SK-N-MC (cell line): ENCODE data around the gene NES.

Source experiments
- EZH2 ChIP-seq: fragments of 200-600 bp; sonication (generic); IDR thresholded peaks from one replicate; pipeline ENCODE4 v1.6.1; 2017; ENCODE audit warnings: antibody characterized with exemption
- POLR2AphosphoS5 ChIP-seq: IDR thresholded peaks from 2 replicates; pipeline ENCODE4 v1.6.1; 2012; ENCODE audit warnings: mild to moderate bottlenecking, low read depth, low read length, borderline replicate concordance

DNA sequence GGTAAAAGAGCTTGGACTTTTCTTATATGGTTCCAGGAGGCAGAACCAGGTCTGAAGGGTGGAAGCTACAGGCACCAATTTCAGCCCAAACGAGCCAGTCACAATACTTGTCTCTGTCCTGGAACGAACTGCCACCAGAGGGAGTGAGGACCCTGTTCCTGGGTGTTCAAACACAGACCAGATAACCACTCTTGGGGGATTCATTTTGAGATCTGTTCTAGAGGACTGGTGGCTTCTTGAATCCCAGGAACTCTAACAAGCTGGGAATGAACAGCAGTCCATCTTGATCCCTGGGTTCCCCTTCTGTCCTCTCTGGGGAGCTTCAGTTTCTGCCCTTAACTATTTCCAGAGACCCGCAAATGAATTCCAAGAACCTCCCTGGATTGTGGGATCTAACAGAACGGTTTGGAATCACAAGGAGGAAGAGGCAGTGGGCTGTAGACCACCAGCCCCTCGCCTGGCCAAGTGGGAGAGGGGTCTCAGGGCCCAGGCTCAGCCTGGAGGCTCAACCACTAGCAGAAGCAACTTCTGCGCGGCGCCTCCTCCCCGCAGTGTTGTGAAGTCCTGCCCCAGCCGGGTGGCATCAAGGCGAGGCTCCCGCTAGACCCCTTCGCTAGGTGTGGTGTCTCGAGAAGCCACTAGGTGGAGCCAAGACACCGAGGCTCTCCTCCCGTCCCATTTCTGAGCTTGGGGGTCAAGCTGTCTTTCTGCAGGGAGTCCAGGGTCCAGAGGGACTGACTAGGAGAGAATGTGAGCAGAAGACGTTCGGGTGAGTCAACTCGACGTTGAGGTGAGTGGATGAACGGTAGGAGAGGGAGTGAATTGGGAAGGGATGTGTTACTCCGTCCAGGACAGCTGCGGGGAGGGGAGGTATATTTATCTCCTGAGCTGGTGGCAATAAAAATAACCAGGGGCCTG, 12.1 kb upstream of the NES start:
- TF ChIP-seq EZH2 (no peak), POLR2AphosphoS5 (no peak)
